ENCODE results near the gene JCAD.
"Not testable (repeated sequence)": the region's sequence is repeated elsewhere in the genome, so short reads cannot be mapped to it uniquely, and the experiment has no call there.

The JCAD gene

GRCh38 chr10:30027057-30028005, 32.1 kb downstream of the JCAD start:
- peak; percentile 80 to 82 for DNase-seq (ENCODE audit: low read depth in 2 of 2)

GRCh38 chr10:30026578-30026977, 32.8 kb downstream of the JCAD start:
- no peak for DNase-seq (ENCODE audit: low read depth in 2 of 2)

GRCh38 chr10:30026080-30026479, 33.3 kb downstream of the JCAD start:
- no peak for DNase-seq (ENCODE audit: low read depth in 2 of 2)

DNA sequence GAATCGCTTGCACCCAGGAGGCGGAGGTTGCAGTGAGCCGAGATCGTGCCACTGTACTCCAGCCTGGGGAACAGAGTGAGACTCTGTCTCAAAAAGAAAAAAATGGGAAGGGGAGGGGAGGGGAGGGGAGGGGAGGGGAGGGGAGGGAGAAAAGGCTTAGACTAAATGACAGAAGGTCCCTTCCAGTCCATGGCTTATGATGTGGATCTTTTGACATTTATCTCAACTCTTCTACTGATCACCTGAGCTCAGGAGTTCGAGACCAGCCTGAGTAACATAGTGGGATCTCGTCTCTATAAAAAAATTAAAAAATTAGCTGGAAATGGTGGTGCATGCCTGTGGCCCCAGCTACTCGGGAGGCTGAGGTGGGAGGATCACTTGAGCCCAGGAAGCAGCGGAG, 34.0 kb downstream of the JCAD start:
- DNase-seq (ENCODE audit: low read depth in 2 of 2): not testable (repeated sequence)

- no peak for DNase-seq (ENCODE audit: low read depth in 2 of 2)
Observed at GRCh38 chr10:30022590-30022989, 36.8 kb downstream of the JCAD start.

DNA sequence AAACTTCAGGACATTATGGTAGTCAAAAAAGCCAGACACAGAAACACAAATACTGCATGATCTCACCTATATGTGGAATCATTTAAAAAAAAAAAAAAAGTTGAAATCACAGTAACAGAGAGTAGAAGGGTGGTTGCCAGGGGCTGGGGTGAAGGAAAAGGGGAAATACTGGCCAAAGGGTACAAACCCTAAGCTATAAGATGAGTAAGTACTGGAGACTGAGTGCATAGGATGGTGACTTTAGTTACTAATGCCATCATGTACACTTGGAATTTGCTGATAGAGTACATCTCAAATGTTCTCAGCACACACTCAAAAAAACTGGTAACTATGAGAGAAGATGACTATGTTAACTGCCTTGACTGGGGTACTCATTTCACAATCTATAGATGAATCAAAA, 39.9 kb downstream of the JCAD start:
- DNase-seq (ENCODE audit: low read depth in 2 of 2): no peak

DNA sequence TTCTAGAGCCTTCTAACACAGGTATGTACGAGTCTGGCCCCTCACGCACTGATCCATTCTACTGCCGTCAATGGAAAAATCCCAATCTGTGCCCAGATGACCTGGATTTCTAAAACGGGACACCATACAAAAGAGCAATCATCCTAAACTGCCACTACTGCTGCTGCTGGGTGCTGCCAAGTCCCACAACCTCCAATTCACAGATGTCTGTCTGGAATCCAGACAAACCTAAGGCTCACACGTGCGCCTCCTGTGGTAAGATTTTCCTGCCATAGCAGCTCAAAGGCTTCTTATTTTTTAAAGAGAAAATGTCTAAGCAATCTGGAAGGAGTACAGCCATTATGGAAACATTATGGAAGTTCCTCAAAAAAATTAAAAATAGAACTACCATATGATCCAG, 40.9 kb downstream of the JCAD start:
- DNase-seq (ENCODE audit: low read depth in 2 of 2): no peak

- DNase-seq (ENCODE audit: low read depth in 2 of 2): no peak
Observed at GRCh38 chr10:30017966-30018365, 41.4 kb downstream of the JCAD start.

GRCh38 chr10:30017556-30017955, 41.8 kb downstream of the JCAD start:
- DNase-seq (ENCODE audit: low read depth in 2 of 2): no peak

GRCh38 chr10:30014511-30014910, 44.9 kb downstream of the JCAD start:
- DNase-seq (ENCODE audit: low read depth in 2 of 2): no peak

- no peak for DNase-seq (ENCODE audit: low read depth in 2 of 2)
Observed at GRCh38 chr10:30013757-30014156, 45.6 kb downstream of the JCAD start.

DNA sequence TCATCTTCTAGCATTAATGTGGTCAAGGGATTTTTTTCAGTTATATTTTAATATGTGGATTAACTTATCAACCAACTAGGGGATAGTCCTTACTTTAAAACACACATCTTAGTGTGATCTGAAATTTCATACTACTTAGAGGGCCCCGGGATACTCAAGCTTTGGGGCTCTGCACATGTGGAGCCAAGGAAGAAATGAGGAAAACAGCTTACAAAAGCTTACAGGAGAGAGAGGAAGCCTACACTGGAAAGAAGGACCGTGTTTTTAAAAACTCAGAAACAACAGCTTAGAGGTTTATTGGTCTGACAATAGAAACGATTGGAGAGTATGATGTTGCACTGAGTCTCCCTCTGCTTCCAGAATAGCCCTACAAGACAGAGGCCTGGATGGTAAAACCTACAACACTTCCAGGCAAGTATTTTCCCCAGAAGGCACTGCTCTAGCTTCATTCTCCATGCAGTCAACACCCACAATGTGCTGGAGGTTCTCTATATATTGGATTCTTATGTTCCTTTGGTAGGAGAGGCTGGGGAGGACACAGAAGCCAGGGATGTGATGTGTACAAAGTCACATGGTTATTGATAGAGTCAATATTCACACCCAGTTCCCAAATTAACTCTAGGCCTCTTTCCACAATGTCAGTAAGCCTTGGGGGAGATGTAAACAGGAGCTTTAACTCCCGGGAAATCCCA, 47.3 kb downstream of the JCAD start:
- DNase-seq (ENCODE audit: low read depth in 2 of 2): no peak

GRCh38 chr10:30011396-30011795, 48.0 kb downstream of the JCAD start:
- DNase-seq (ENCODE audit: low read depth in 2 of 2): no peak

GRCh38 chr10:30007406-30007805, 52.0 kb downstream of the JCAD start:
- DNase-seq (ENCODE audit: low read depth in 2 of 2): no peak

- no peak for DNase-seq (ENCODE audit: low read depth in 2 of 2)
Observed at GRCh38 chr10:30006410-30006809, 53.0 kb downstream of the JCAD start.

- not testable (repeated sequence) for DNase-seq (ENCODE audit: low read depth in 2 of 2)
Observed at GRCh38 chr10:30005116-30005515, 54.3 kb downstream of the JCAD start.

DNA sequence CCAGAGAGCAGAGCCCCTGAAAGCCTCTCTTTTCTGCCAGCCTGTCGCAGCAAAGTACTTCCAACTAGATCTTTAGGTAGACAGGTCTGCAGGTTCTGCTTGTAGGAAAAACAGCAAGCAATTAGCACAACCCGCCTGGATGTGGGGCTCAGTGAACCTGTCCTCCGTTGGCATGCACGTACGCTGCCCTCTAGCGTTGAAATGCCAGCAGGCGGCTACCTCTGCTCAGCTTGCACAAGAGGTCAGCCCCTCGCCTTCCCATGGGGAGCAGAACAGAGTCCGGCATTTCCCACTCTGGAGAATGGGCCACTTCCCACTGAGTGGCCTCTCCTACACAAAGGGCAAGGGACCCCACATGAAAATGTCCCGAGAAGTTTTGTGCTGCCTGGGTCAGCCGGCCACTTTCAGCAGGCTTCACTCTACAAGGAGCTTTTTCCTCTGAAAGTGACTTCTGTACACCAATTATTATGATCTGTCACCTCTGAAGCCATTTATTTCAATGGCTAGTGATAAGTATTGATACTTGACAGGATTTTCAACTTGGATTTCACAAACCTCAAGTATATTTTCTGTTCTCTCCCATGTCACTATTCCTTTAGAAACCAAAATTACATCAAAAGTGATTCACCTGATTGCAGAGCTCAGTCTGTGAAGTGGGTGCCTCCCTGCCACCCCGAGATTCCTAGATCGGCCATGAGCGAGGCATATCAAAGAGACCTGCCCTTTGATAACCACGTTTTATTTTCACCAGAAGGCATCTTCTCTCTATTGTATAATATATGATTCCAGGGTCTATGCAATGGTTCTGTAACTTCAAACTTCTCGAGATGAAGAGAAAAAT, 56.7 kb downstream of the JCAD start:
- peak; percentile 24 to 31 for DNase-seq (ENCODE audit: low read depth in 2 of 2)

DNA sequence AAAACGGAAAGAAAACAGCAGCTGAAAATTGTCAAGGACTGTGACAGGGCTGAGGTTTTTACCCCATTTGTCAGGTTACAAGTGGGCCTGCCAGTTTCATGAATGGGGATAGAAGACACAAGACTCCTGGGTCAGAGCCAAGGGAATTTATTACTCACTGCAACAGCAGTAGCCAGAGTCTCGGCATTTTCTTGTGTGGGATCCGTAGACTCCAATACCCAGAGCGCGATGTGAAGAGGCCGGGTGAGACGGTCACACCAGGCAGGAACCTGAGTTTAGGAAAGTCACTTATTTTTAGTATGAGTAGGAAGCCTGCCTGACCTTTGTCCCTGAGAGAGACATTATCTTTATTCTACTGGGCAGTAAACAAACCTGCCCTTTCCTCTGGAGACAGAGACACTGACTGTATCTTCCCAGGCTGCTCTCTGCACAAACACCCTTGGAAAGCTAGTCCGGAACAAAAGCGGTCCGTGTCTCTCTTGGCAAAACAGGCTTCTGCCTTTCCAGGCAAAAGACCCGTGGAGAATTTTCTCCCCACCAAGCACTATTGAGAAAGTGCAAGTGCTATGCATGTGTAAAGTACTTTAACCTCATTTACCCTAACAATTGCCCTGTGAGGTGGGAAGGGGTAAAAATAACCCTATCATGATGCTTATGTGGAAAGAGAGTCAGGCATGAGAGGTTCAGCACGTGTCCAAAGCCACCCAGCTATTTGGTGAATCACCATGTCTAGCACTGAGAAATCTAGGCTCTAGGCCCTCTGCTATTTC, 58.4 kb downstream of the JCAD start:
- no peak for DNase-seq (ENCODE audit: low read depth in 2 of 2)

DNA sequence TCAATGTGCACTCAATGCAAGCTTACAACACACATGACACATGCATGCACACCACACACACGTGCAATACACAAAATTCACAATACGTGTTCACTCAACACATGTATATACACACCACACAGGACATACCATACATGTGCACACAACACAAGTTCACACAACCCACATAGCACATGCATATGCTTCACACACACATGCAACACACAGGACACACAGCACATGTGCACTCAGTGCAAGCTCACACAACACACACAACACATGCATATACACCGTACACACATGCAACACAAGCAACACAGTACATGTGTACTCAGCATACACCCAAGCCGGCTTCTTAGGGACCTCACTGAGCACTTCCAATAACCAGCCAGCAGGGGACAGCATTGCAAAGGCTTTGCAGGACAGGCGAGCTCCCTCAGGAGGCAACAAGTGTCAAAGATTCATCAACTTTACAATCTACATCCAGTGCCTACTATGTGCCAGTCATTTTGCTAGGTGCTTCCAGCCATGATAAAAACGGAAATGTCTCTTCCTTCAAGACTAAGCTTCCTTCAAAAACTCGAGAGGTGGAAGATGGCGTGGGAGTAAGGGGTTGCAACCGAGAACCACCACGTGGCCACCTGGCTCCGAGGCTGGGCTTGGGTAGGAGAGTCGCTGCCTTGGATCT, 61.1 kb downstream of the JCAD start:
- DNase-seq (ENCODE audit: low read depth in 2 of 2): peak; percentile 45 to 60

DNA sequence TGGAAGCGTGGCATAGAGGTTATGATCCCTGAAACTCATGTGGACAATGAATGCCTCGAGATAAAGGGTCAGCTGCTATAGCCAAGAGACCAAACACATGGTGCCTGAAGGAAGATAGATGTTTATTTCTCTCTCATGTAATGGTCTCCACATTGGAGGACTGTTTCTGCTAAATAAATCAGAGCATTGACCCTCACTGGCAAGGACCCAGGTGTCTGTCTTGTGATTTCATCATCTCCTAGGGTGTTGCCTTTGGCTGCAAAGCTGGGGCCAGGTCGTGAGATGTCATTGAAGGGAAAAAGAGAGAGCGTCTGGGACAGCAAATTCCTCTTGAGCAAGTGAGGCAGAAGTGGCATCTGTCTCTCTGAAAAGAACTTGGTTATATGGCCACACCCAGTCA, 64.6 kb downstream of the JCAD start:
- no peak for DNase-seq (ENCODE audit: low read depth in 2 of 2)

All from stimulated activated CD8-positive, alpha-beta memory T cell treated with anti-CD3 and anti-CD28 coated beads, Interleukin-7, amount 100 ng/mL, for 4 hours (primary cell).